Caco-2 (cell line): ENCODE measurements around the gene ANKRD13A. TPM values are rescaled to one million over a fixed set of nuclear protein-coding genes. Genes with fewer than 3 reads are reported as not detected.

Experiments
- BruUV-seq: library from RNA; stranded (reverse); fragments of 400-500 nt; replicated peaks from 2 replicates; lab custom pipeline; 2021; lab: Mats Ljungman, UMichigan
- CTCF ChIA-PET: fragments of 300-600 bp; sonication (Branson Sonifier 250); formaldehyde crosslinking; loops from one replicate; lab custom pipeline; 2022; ENCODE audit warnings: antibody characterized with exemption; lab: Charles Lee
- POLR2A ChIA-PET: fragments of 300-600 bp; sonication (Branson Sonifier 250); formaldehyde crosslinking; loops from one replicate; lab custom pipeline; 2022; ENCODE audit warnings: antibody characterized with exemption; lab: Charles Lee
- DNase-seq, 2 experiments: peaks; one replicate each; pipeline versions ENCODE4 v3.0.0 to v3.0.0-alpha.2; 2020 to 2022
- H3K27me3 ChIP-seq: replicated peaks from 2 replicates; pipeline ENCODE4 v1.6.0; 2011; ENCODE audit warnings: low read length; ENCODE audit not compliant: control insufficient read depth, insufficient read depth
- H3K36me3 ChIP-seq: 2 replicates; pipeline ENCODE4 v1.5.1; 2011; ENCODE audit warnings: low read length; ENCODE audit not compliant: control insufficient read depth, insufficient read depth
- H3K4me1 ChIP-seq: fragments of 250-450 bp; sonication (Bioruptor Pico); 2 replicates; pipeline ENCODE4 v1.5.1; 2020; ENCODE audit warnings: mild to moderate bottlenecking
- H3K4me3 ChIP-seq: 2 replicates; pipeline ENCODE4 v1.5.1; 2011; ENCODE audit warnings: low read depth, mild to moderate bottlenecking, control low read depth, low read length
- H3K9me3 ChIP-seq: fragments of 250-450 bp; sonication (Bioruptor Pico); 2 replicates; pipeline ENCODE4 v1.5.1; 2020; ENCODE audit warnings: mild to moderate bottlenecking, moderate library complexity
- H3K27ac Mint-ChIP-seq: one replicate; pipeline ENCODE4 v1.8.0; 2022; ENCODE audit warnings: mixed read lengths; ENCODE audit not compliant: unreplicated experiment
- H3K27me3 Mint-ChIP-seq: one replicate; pipeline ENCODE4 v1.8.0; 2022; ENCODE audit warnings: mixed read lengths; ENCODE audit not compliant: insufficient read depth, unreplicated experiment
- H3K36me3 Mint-ChIP-seq: one replicate; pipeline ENCODE4 v1.8.0; 2022; ENCODE audit warnings: mild to moderate bottlenecking, mixed read lengths; ENCODE audit not compliant: insufficient read depth, unreplicated experiment
- H3K4me1 Mint-ChIP-seq: one replicate; pipeline ENCODE4 v1.8.0; 2022; ENCODE audit warnings: low read depth, mixed read lengths; ENCODE audit not compliant: unreplicated experiment
- H3K4me3 Mint-ChIP-seq: one replicate; pipeline ENCODE4 v1.8.0; 2022; ENCODE audit warnings: mild to moderate bottlenecking, moderate library complexity, mixed read lengths; ENCODE audit not compliant: unreplicated experiment
- H3K9me3 Mint-ChIP-seq: one replicate; pipeline ENCODE4 v1.8.0; 2022; ENCODE audit warnings: mixed read lengths; ENCODE audit not compliant: unreplicated experiment
- CTCF ChIP-seq, 2 experiments: fragments of 200-600 bp in 1 of 2; IDR thresholded peaks; 1 replicate in 1 of 2; 2 replicates in 1 of 2; pipeline versions ENCODE4 v1.5.1 to v1.8.0; 2011 to 2022; ENCODE audit warnings: antibody characterized with exemption in 1 of 2, control low read depth in 1 of 2, inconsistent platforms in 1 of 2, low read depth in 1 of 2, low read length in 1 of 2, mild to moderate bottlenecking in 1 of 2, moderate library complexity in 1 of 2; ENCODE audit not compliant: insufficient read depth in 1 of 2, severe bottlenecking in 1 of 2, unreplicated experiment in 1 of 2
- intact Hi-C: fragments of 100-400 bp; cut with micrococcal nuclease; formaldehyde crosslinking; loops from one replicate; pipeline ENCODE4 v1.10.0; 2022; ENCODE audit not compliant: unreplicated experiment
- total RNA-seq: library from RNA; stranded (reverse); gene quantifications from 2 replicates; pipeline ENCODE4 v1.2.3, GENCODE V29; 2022

Gene ANKRD13A
- total RNA-seq, 1 experiment from 2014 or later = 42.2 TPM

DNA sequence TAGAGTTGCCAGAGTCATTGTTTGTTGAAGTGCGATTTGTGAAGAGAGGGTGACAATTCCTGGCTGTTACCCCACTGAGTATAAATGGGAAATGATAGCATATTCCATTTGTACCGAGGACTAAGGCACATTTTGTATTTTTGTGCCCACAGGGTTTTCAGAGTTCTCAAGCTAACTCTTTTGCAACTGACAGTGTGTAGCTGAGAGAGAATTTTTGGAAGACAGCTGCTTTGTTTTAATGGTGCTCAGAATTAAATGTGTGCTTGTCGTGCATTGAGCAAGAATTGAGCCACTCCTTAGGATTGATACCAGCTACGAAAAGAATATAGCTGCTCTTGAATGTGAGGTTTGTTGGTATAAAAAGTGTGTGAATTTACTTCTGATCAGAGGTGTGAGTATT, 21.7 kb downstream of the ANKRD13A start:
- Histone ChIP-seq H3K9me3 (no peaks in the 10 kb centered on the region), H3K4me1 (no peaks in the 10 kb centered on the region), H3K27me3 (no peaks in the 10 kb centered on the region), H3K4me3 (no peak overlapping the region), H3K36me3 (peaks cover 2% of the 10 kb centered on the region)
- Mint-ChIP-seq H3K27ac (no peak overlapping the region), H3K36me3 (peaks cover 38% of the 10 kb centered on the region), H3K4me1 (no peaks in the 10 kb centered on the region), H3K27me3 (no peaks in the 10 kb centered on the region), H3K4me3 (no peak overlapping the region), H3K9me3 (no peaks in the 10 kb centered on the region)
- no peak for DNase-seq
- ChIA-PET POLR2A (no interaction called here), CTCF (no interaction called here)
- BruUV-seq = no TSS peak
- TF ChIP-seq CTCF (IDR thresholded peaks at IDR 0.05; ENCODE audit: insufficient read depth in 1 of 2, low read depth in 1 of 2, low read length in 1 of 2, severe bottlenecking in 1 of 2, unreplicated experiment in 1 of 2) = no peak
- intact Hi-C loops = no loop called here

- H3K4me1 Mint-ChIP-seq = no peaks in the 10 kb centered on the region
- CTCF ChIA-PET = no interaction called here
- no peak for DNase-seq
- H3K36me3 Mint-ChIP-seq = peaks cover 38% of the 10 kb centered on the region
- H3K4me3 Mint-ChIP-seq = no peak overlapping the region
- Histone ChIP-seq H3K9me3 (no peaks in the 10 kb centered on the region), H3K27me3 (no peaks in the 10 kb centered on the region), H3K36me3 (peaks cover 2% of the 10 kb centered on the region), H3K4me1 (no peaks in the 10 kb centered on the region), H3K4me3 (no peak overlapping the region)
- no peaks in the 10 kb centered on the region for H3K9me3 Mint-ChIP-seq
- intact Hi-C loops = no loop called here
- no TSS peak for BruUV-seq
- no peak for TF ChIP-seq CTCF (IDR thresholded peaks at IDR 0.05; ENCODE audit: insufficient read depth in 1 of 2, low read depth in 1 of 2, low read length in 1 of 2, severe bottlenecking in 1 of 2, unreplicated experiment in 1 of 2)
- POLR2A ChIA-PET = no interaction called here
- H3K27ac Mint-ChIP-seq = no peak overlapping the region
- H3K27me3 Mint-ChIP-seq = no peaks in the 10 kb centered on the region
Measured at GRCh38 chr12:110023059-110023980, 24.1 kb downstream of the ANKRD13A start.

- no peak for DNase-seq
- no peaks in the 10 kb centered on the region for H3K4me1 ChIP-seq
- peaks cover 2% of the 10 kb centered on the region for H3K36me3 ChIP-seq
- TF ChIP-seq CTCF (IDR thresholded peaks at IDR 0.05; ENCODE audit: insufficient read depth in 1 of 2, low read depth in 1 of 2, low read length in 1 of 2, severe bottlenecking in 1 of 2, unreplicated experiment in 1 of 2) = no peak
- intact Hi-C loops = no loop called here
- Mint-ChIP-seq H3K36me3 (peaks cover 35% of the 10 kb centered on the region), H3K4me1 (no peaks in the 10 kb centered on the region), H3K4me3 (no peak overlapping the region), H3K27ac (no peak overlapping the region), H3K9me3 (no peaks in the 10 kb centered on the region), H3K27me3 (no peaks in the 10 kb centered on the region)
- ChIA-PET CTCF (interaction anchor here (1.1 to 1.4 kb wide), 2 partner anchors 67 to 171 kb away, joined by 7 to 8 read pairs; no protein-coding TSS in a partner anchor), POLR2A (interaction anchor here (0.6 to 1.0 kb wide), 2 partner anchors 16 to 300 kb away, joined by 3 read pairs; no protein-coding TSS in a partner anchor)
- no TSS peak for BruUV-seq
- H3K27me3 ChIP-seq = no peaks in the 10 kb centered on the region
- H3K9me3 ChIP-seq = no peaks in the 10 kb centered on the region
- H3K4me3 ChIP-seq = no peak overlapping the region
Measured at GRCh38 chr12:110024051-110024450, 24.8 kb downstream of the ANKRD13A start.
